Heart left ventricle (tissue), 16 donors: ENCODE measurements around the gene MCTP1. TPM values are rescaled to one million over a fixed set of nuclear protein-coding genes. Genes with fewer than 3 reads are reported as not detected.

Experiments
- ATAC-seq, 4 donors: fragments of 200-7000 bp; cut with Tn5 transposase; one replicate each; pipeline ENCODE4 v1.9.1; 2020 to 2022; ENCODE audit warnings: moderate library complexity in 4 of 4, mild to moderate bottlenecking in 3 of 4, moderate number of reproducible peaks in 1 of 4
- DNase-seq, 5 donors: peaks; one replicate each; pipeline ENCODE4 v3.0.0-alpha.2; 2020
- H3K27ac ChIP-seq, 12 donors: fragments of 200-600 bp; sonication (generic) in 4 of 12; one replicate each; pipeline versions ENCODE4 v1.5.0 to v1.8.0; 2016 to 2022; ENCODE audit warnings: mild to moderate bottlenecking in 2 of 12
- H3K27me3 ChIP-seq, 9 donors: fragments of 200-600 bp; sonication (generic) in 2 of 9; one replicate each; pipeline versions ENCODE4 v1.5.1 to v1.8.0; 2016 to 2022; ENCODE audit warnings: mild to moderate bottlenecking in 3 of 9
- H3K36me3 ChIP-seq, 9 donors: fragments of 200-600 bp; sonication (generic) in 2 of 9; one replicate each; pipeline versions ENCODE4 v1.5.0 to v1.8.0; 2018 to 2022; ENCODE audit warnings: mild to moderate bottlenecking in 2 of 9
- H3K4me1 ChIP-seq, 12 donors: fragments of 200-600 bp; sonication (generic) in 4 of 12; one replicate each; pipeline versions ENCODE4 v1.5.0 to v1.8.0; 2016 to 2022; ENCODE audit warnings: mild to moderate bottlenecking in 3 of 12
- H3K4me3 ChIP-seq, 12 donors: fragments of 200-600 bp; sonication (generic) in 4 of 12; one replicate each; pipeline versions ENCODE4 v1.5.0 to v1.8.0; 2017 to 2022; ENCODE audit warnings: mild to moderate bottlenecking in 9 of 12, moderate library complexity in 4 of 12
- H3K9me3 ChIP-seq, 12 donors: fragments of 200-600 bp; sonication (generic) in 4 of 12; one replicate each; pipeline versions ENCODE4 v1.5.0 to v1.8.0; 2016 to 2022; ENCODE audit warnings: mild to moderate bottlenecking in 1 of 12
- CTCF ChIP-seq, 12 donors: fragments of 200-600 bp; sonication (generic) in 4 of 12; IDR thresholded peaks; one replicate each; pipeline versions ENCODE4 v1.5.0 to v1.8.0; 2018 to 2022; ENCODE audit warnings: antibody characterized with exemption in 12 of 12, mild to moderate bottlenecking in 5 of 12
- POLR2A ChIP-seq, 2 donors: fragments of 450-650 bp; IDR thresholded peaks; one replicate each; pipeline ENCODE4 v1.6.1; 2017; ENCODE audit warnings: antibody characterized with exemption in 2 of 2, mild to moderate bottlenecking in 2 of 2, moderate library complexity in 2 of 2
- WGBS, 4 donors: extraction: QIAGEN DNeasy Blood & Tissue Kit in 2 of 4; methylation state at CpG; one replicate each; pipeline versions ENCODE4 v1.1.5 to v1.1.7; 2013 to 2018; 5-methylcytosine and 5-hydroxymethylcytosine counted together
- intact Hi-C, 10 donors: fragments of 100-400 bp; cut with DNase I; formaldehyde crosslinking; loops; one replicate each; pipeline versions ENCODE4 v1.11.1 to v1.14.2; 2022
- polyA plus RNA-seq, 2 donors: library from polyadenylated mRNA; stranded (reverse); fragments of 200-250 nt; gene quantifications; one replicate each; pipeline ENCODE4 v1.2.3, GENCODE V29; 2013
- total RNA-seq, 9 donors: library from RNA; depleted of rRNA in 2 of 9; stranded (reverse); fragments of >200 nt in 2 of 9; fragmentation: NEBNext Ultra II Directional in 3 of 9; extraction: Animal tissue kit (Norgen Biotek cat#: 25700) in 3 of 9; gene quantifications; one replicate each; pipeline versions ENCODE4 v1.1.0 to v1.2.4, GENCODE V29; 2016 to 2023
- donor health status: ischemic (EF 13 %, LVEDD 7.1; RV severe dilation, severe dysfunction).
- donor health status: healthy with polysubstance abuse.
- donor health status: DM: no; HTN: yes; CAD: no.
- donor health status: DM: no; HTN: no; CAD: no.
- donor health status: ischemic (EF 25% LVEDD 6.9; RV normal size, moderate dysfunction).
- donor health status: ischemic (EF 25% LVEDD 5.7; RV mildly dilated, moderate dysfunction).
- donor health status: healthy.
- donor health status: DM: yes; HTN: yes; CAD: no.
- donor health status: ischemic (EF 35%, LVEDD 5.7; RV mildly dilated, moderate dysfunction).
- donor health status: nonischemic (EF 11% LVEDD 7.7; RV severe dilation, severe dysfunction).
- donor health status: DM: yes; HTN: yes; CAD: no.
- donor health status: PGD.
- donor health status: ischemic (EF 29% LVEDD 5.4; RV normal size, mild dysfunction).
- donor health status: nonischemic (EF 23%, LVEDD 6.1; RV moderate dilation, normal function).

Gene MCTP1
- total and polyA plus RNA-seq, 11 donors: 0.91 to 28.4 (median 6.1) TPM

DNA sequence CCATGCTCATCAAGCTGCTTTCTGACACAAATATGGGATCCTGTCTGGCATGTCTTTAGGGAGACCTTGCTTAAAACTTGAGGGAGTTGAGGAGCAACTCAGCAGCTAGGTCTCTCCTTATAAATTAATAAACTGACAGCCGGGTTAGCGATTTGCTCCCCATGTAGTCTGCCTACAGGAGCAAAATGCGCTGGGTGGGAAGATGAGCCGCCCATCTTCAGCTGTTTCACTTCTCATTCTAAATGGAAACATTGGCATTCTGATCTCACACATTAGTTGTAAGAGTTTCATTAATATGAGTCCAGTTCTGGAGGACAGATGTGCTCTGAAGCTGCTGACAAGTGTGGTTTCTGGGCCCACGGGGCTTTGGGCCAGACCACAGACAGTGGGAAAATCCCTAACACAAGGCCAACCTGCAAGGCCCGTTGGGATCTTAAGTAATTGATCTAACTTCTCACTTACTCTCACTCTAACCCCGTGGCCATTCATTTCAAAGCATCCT lies 197.0 kb downstream of the MCTP1 start:
- H3K27ac ChIP-seq: peak overlapping the region in 3 of 12 donors; percentile 17 to 50 (median 19)
- no peaks in the 10 kb centered on the region for H3K27me3 ChIP-seq
- DNase-seq: peak in 2 of 5 donors; percentile 27 to 35
- intact Hi-C loops: loop anchor here in 1 of 10 donors (10.0 kb wide), 1 partner anchor 47 kb away; no protein-coding TSS in a partner anchor
- TF ChIP-seq POLR2A (IDR thresholded peaks at IDR 0.05): no peak
- peaks cover 0 to 12% (median 0%) of the 10 kb centered on the region in 12 donors for H3K4me1 ChIP-seq
- peak in 3 of 4 donors; percentile 26 to 48 (median 42) for ATAC-seq
- no peaks in the 10 kb centered on the region for H3K36me3 ChIP-seq
- H3K9me3 ChIP-seq: peaks cover 0 to 8% (median 0%) of the 10 kb centered on the region in 12 donors
- 72 to 87% (median 84%) methylated on average over 7 of the region's 7 CpGs for WGBS, 4 donors
- no peak overlapping the region for H3K4me3 ChIP-seq

DNA sequence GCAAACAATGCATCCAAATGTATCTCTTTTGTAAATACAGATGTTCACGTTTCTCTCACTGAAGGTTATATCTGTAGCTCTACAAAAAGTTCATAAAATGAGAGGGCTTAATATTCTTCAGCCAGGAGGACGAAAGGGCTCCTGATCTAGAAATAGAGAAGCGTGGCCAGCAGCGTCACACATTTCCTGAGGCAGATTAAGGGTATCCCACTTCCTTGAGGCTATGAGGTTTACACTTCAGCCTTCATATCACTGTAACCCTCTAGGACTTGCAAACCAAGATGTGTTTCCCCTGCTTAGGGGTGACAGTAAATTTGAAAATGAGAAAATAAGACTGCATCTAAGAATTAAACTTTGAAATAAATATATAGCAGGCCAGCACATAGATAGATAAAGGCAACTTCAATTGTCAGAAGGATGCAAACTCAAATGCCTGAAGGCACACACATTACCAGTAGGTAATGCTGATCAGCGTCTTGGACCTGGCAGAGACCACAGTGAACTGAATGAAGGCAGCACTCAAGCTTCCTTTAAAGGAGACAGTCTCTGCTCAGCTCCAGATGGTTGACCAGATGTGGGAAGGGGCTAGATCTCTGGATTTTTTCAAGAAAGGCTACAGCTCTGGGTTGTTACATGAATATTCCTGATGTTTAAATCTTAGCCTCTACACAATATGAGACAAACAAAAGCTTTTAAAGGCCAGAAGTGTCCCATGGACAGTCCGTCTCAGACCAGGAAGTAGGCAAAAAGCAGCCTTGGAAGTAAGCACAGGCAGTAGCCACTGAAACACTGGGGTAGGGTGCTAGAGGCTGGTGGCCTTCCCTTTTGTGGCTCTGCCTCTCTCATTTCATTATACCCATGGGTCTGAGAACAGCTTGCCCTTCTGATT lies 197.7 kb downstream of the MCTP1 start:
- DNase-seq (peak in 1 of 5 donors; percentile 18), ATAC-seq (peak in 1 of 4 donors; percentile 30)
- 64 to 77% (median 70%) methylated on average over 6 of the region's 6 CpGs for WGBS, 4 donors
- no peaks in the 10 kb centered on the region for H3K27me3 ChIP-seq
- no peak for TF ChIP-seq CTCF (IDR thresholded peaks at IDR 0.05)
- H3K4me1 ChIP-seq: peaks cover 0 to 15% (median 0%) of the 10 kb centered on the region in 12 donors
- H3K27ac ChIP-seq: peak overlapping the region in 3 of 12 donors; percentile 17 to 50 (median 19)
- H3K36me3 ChIP-seq: no peaks in the 10 kb centered on the region
- intact Hi-C loops: loop anchor here in 1 of 10 donors (10.0 kb wide), 1 partner anchor 48 kb away; no protein-coding TSS in a partner anchor
- peaks cover 0 to 8% (median 0%) of the 10 kb centered on the region in 12 donors for H3K9me3 ChIP-seq
- H3K4me3 ChIP-seq: peak overlapping the region in 1 of 12 donors; percentile 7

GRCh38 chr5:95084757-95085156 lies 200.1 kb downstream of the MCTP1 start:
- no peak for ATAC-seq
- intact Hi-C loops: loop anchor here in 1 of 10 donors (10.0 kb wide), 1 partner anchor 50 kb away; no protein-coding TSS in a partner anchor
- H3K9me3 ChIP-seq: no peaks in the 10 kb centered on the region

GRCh38 chr5:95083606-95084005 lies 201.3 kb downstream of the MCTP1 start:
- 78 to 86% (median 83%) methylated on average over 3 of the region's 3 CpGs for WGBS, 4 donors
- Histone ChIP-seq H3K27me3 (no peaks in the 10 kb centered on the region), H3K4me1 (peaks cover 0 to 27% (median 0%) of the 10 kb centered on the region in 12 donors), H3K27ac (no peak overlapping the region), H3K36me3 (no peaks in the 10 kb centered on the region), H3K9me3 (no peaks in the 10 kb centered on the region), H3K4me3 (no peak overlapping the region)
- ATAC-seq (no peak), DNase-seq (no peak)
- TF ChIP-seq POLR2A (IDR thresholded peaks at IDR 0.05): no peak
- intact Hi-C loops: loop anchor here in 1 of 10 donors (10.0 kb wide), 1 partner anchor 51 kb away; no protein-coding TSS in a partner anchor

More at GRCh38 chr5:95084757-95085156, 200.1 kb downstream of the MCTP1 start:
- no peak overlapping the region for H3K4me3 ChIP-seq
- DNase-seq: no peak
- H3K27me3 ChIP-seq: no peaks in the 10 kb centered on the region
- H3K27ac ChIP-seq: no peak overlapping the region
- H3K4me1 ChIP-seq: peaks cover 0 to 19% (median 0%) of the 10 kb centered on the region in 12 donors
- no peaks in the 10 kb centered on the region for H3K36me3 ChIP-seq
- no peak for TF ChIP-seq POLR2A (IDR thresholded peaks at IDR 0.05)
- no peak for TF ChIP-seq CTCF (IDR thresholded peaks at IDR 0.05)

DNA sequence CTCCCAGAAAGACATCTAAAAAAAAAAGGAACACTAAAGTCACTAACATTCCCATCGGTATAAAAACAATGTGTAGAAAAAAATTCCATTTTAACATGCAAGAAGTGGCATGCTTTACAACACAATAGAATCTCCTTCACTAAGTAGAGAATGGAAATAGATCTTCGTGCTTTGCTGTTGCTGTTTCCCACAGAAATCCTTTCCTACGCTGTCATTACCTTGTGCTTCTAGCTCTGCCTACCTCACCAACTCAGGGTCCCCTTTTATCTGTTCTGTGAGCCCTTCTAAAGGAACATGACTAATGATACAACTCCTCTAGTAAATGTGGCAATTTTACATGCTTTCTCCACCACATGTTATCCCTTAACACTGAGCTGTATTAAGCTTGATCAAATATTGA lies 202.9 kb downstream of the MCTP1 start:
- DNase-seq: no peak
- TF ChIP-seq POLR2A (IDR thresholded peaks at IDR 0.05) (no peak), CTCF (IDR thresholded peaks at IDR 0.05) (no peak)
- H3K27ac ChIP-seq: peak overlapping the region in 10 of 12 donors; percentile 30 to 85 (median 49)
- peak in 1 of 4 donors; percentile 9 for ATAC-seq
- no peaks in the 10 kb centered on the region for H3K9me3 ChIP-seq
- intact Hi-C loops: loop anchor here in 1 of 10 donors (10.0 kb wide), 1 partner anchor 53 kb away; no protein-coding TSS in a partner anchor
- WGBS, 4 donors: 26 to 33% (median 29%) methylated on average over 3 of the region's 3 CpGs
- H3K27me3 ChIP-seq: no peaks in the 10 kb centered on the region
- H3K36me3 ChIP-seq: no peaks in the 10 kb centered on the region
- H3K4me1 ChIP-seq: peaks cover 0 to 24% (median 0%) of the 10 kb centered on the region in 12 donors
- H3K4me3 ChIP-seq: peak overlapping the region in 11 of 12 donors; percentile 17 to 62 (median 46)
